Measurements from ENCODE around the gene DPP8.

Gene DPP8

GRCh38 chr15:65395567-65396202 is 121.8 kb downstream of the DPP8 start (continued):
- TF ChIP-seq PRDM2 (tag by site-specific recombination; IDR thresholded peaks at IDR 0.05; ENCODE audit: borderline replicate concordance) (no peak), ZNF274 (IDR thresholded peaks at IDR 0.05; ENCODE audit: low read length) (no peak), ZNF274 (tag by site-specific recombination; IDR thresholded peaks at IDR 0.05; ENCODE audit: borderline replicate concordance) (no peak), OSR2 (tag by site-specific recombination; IDR thresholded peaks at IDR 0.05) (no peak), ZSCAN5A (tag by site-specific recombination; IDR thresholded peaks at IDR 0.05) (no peak)
- TF ChIP-seq, protein P1, sequence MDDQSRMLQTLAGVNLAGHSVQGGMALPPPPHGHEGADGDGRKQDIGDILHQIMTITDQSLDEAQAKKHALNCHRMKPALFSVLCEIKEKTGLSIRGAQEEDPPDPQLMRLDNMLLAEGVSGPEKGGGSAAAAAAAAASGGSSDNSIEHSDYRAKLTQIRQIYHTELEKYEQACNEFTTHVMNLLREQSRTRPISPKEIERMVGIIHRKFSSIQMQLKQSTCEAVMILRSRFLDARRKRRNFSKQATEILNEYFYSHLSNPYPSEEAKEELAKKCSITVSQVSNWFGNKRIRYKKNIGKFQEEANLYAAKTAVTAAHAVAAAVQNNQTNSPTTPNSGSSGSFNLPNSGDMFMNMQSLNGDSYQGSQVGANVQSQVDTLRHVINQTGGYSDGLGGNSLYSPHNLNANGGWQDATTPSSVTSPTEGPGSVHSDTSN (CRISPR knock-in tag; IDR thresholded peaks at IDR 0.05) = no peak

DNA sequence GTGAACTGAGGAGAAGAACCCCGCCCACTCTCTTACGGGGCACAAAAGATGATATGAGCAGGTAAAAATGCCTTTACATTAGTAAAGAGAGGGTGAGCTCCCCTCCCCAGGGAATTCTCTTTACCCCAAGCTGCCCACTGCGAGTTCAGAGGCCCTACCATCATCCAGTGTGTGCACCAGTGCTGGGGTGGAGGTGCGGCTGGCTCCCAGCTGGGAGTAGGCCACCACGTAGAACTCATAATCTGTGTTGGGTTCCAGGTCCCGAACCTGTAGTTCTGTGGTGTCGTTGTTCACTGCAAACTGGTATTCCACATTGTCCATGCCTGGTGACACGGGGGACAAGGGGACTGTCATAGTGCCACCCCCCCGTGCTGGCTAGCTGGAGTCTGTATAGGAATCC is 122.6 kb downstream of the DPP8 start:
- ChIA-PET CTCF (interaction anchor here (1.0 to 1.6 kb wide), 3 partner anchors 10 to 76 kb away, joined by 3 to 8 read pairs (median 3); no protein-coding TSS in a partner anchor), POLR2A (interaction anchor here (0.5 to 2.1 kb wide), 3 partner anchors 90 to 210 kb away, joined by 3 to 5 read pairs (median 5); partner anchors contain the start of genes CLPX, PARP16 and RNU5B-1)
- H3K36me3 ChIP-seq (ENCODE audit: control insufficient read depth in 2 of 2, insufficient read depth in 1 of 2, low read length in 2 of 2) = no peaks in the 10 kb centered on the region
- H3K4me1 ChIP-seq (ENCODE audit: control insufficient read depth, insufficient read depth, low read length) = peaks cover 3% of the 10 kb centered on the region; the same call in 1 of the 2 replicates
- H3K9me3 ChIP-seq (ENCODE audit: control insufficient read depth, insufficient read depth, low read depth, low read length) = no peaks in the 10 kb centered on the region
- no peak overlapping the region for H3K4me3 ChIP-seq (ENCODE audit: low read depth, low read length)
- no peak overlapping the region for H3K27ac ChIP-seq (ENCODE audit: extremely low read depth, low read depth, low read length)
- no peak for TF ChIP-seq ZNF416 (tag by site-specific recombination; IDR thresholded peaks at IDR 0.05)
- no peak for TF ChIP-seq ZNF501 (tag by site-specific recombination; IDR thresholded peaks at IDR 0.05)
- no peak for TF ChIP-seq ZSCAN5A (tag by site-specific recombination; IDR thresholded peaks at IDR 0.05)
- TF ChIP-seq BCL11B (tag by site-specific recombination; IDR thresholded peaks at IDR 0.05; ENCODE audit: low read depth) = no peak
- TF ChIP-seq FEZF1 (tag by site-specific recombination; IDR thresholded peaks at IDR 0.05) = no peak
- TF ChIP-seq ZNF792 (tag by site-specific recombination; IDR thresholded peaks at IDR 0.05) = no peak
- no peak for TF ChIP-seq ZNF350 (tag by site-specific recombination; IDR thresholded peaks at IDR 0.05)
- TF ChIP-seq ZNF311 (tag by site-specific recombination; IDR thresholded peaks at IDR 0.05; ENCODE audit: borderline replicate concordance) = no peak
- TF ChIP-seq, protein P2, sequence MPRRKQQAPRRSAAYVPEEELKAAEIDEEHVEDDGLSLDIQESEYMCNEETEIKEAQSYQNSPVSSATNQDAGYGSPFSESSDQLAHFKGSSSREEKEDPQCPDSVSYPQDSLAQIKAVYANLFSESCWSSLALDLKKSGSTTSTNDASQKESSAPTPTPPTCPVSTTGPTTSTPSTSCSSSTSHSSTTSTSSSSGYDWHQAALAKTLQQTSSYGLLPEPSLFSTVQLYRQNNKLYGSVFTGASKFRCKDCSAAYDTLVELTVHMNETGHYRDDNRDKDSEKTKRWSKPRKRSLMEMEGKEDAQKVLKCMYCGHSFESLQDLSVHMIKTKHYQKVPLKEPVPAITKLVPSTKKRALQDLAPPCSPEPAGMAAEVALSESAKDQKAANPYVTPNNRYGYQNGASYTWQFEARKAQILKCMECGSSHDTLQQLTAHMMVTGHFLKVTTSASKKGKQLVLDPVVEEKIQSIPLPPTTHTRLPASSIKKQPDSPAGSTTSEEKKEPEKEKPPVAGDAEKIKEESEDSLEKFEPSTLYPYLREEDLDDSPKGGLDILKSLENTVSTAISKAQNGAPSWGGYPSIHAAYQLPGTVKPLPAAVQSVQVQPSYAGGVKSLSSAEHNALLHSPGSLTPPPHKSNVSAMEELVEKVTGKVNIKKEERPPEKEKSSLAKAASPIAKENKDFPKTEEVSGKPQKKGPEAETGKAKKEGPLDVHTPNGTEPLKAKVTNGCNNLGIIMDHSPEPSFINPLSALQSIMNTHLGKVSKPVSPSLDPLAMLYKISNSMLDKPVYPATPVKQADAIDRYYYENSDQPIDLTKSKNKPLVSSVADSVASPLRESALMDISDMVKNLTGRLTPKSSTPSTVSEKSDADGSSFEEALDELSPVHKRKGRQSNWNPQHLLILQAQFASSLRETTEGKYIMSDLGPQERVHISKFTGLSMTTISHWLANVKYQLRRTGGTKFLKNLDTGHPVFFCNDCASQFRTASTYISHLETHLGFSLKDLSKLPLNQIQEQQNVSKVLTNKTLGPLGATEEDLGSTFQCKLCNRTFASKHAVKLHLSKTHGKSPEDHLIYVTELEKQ (tag by site-specific recombination; IDR thresholded peaks at IDR 0.05; ENCODE audit: borderline replicate concordance) = no peak
- TF ChIP-seq ZSCAN16 (tag by site-specific recombination; IDR thresholded peaks at IDR 0.05) = no peak
- no peak for TF ChIP-seq ZNF530 (tag by site-specific recombination; IDR thresholded peaks at IDR 0.05; ENCODE audit: low read depth)
- no peak for TF ChIP-seq ZNF37A (tag by site-specific recombination; IDR thresholded peaks at IDR 0.05)
- TF ChIP-seq ZNF48 (tag by site-specific recombination; IDR thresholded peaks at IDR 0.05) = no peak
- no peak for TF ChIP-seq ZNF335 (tag by site-specific recombination; conservative IDR thresholded peaks at IDR 0.05)
- TF ChIP-seq ZNF561 (tag by site-specific recombination; IDR thresholded peaks at IDR 0.05; ENCODE audit: borderline replicate concordance) = no peak
- TF ChIP-seq ZNF549 (tag by site-specific recombination; IDR thresholded peaks at IDR 0.05) = no peak
- TF ChIP-seq SP2 (tag by site-specific recombination; IDR thresholded peaks at IDR 0.05) = no peak
